Parathyroid adenoma (tissue), 2 donors: Measurements from ENCODE around the gene NREP.

Experiments
- H2AFZ ChIP-seq: fragments of 300-600 bp; sonication (generic); one replicate; pipeline ENCODE4 v1.7.0; 2017; ENCODE audit warnings: antibody characterized with exemption, mild to moderate bottlenecking
- H3K27ac ChIP-seq: fragments of 300-600 bp; sonication (generic); one replicate; pipeline ENCODE4 v1.7.0; 2017
- H3K27me3 ChIP-seq: fragments of 300-600 bp; sonication (generic); one replicate; pipeline ENCODE4 v1.7.0; 2017; ENCODE audit warnings: low read length; ENCODE audit not compliant: control insufficient read depth, insufficient read depth
- H3K36me3 ChIP-seq: fragments of 300-600 bp; sonication (generic); one replicate; pipeline ENCODE4 v1.7.0; 2017; ENCODE audit warnings: low read length; ENCODE audit not compliant: control insufficient read depth, insufficient read depth
- H3K4me1 ChIP-seq: fragments of 300-600 bp; sonication (generic); one replicate; pipeline ENCODE4 v1.7.0; 2017; ENCODE audit warnings: control low read depth
- H3K4me2 ChIP-seq: fragments of 300-600 bp; sonication (generic); one replicate; pipeline ENCODE4 v1.7.0; 2017; ENCODE audit warnings: low read length
- H3K4me3 ChIP-seq: fragments of 300-600 bp; sonication (generic); one replicate; pipeline ENCODE4 v1.7.0; 2017; ENCODE audit warnings: low read depth, low read length
- H3K79me2 ChIP-seq: fragments of 300-600 bp; sonication (generic); one replicate; pipeline ENCODE4 v1.7.0; 2017; ENCODE audit warnings: control low read depth
- H3K9ac ChIP-seq: fragments of 300-600 bp; sonication (generic); one replicate; pipeline ENCODE4 v1.7.0; 2017; ENCODE audit warnings: mild to moderate bottlenecking
- H3K9me3 ChIP-seq: fragments of 300-600 bp; sonication (generic); one replicate; pipeline ENCODE4 v1.7.0; 2017; ENCODE audit warnings: low read length; ENCODE audit not compliant: control insufficient read depth
- CTCF ChIP-seq: fragments of 300-600 bp; sonication (generic); IDR thresholded peaks from one replicate; pipeline ENCODE4 v1.7.0; 2017; ENCODE audit warnings: antibody characterized with exemption, mild to moderate bottlenecking
- donor health status: primary hyperparathyroidism.

NREP gene

GRCh38 chr5:111730659-111731382, 26.2 kb downstream of the NREP start:
- no peaks in the 10 kb centered on the region for H3K36me3 ChIP-seq
- no peaks in the 10 kb centered on the region for H3K9me3 ChIP-seq
- H3K79me2 ChIP-seq, result no peaks in the 10 kb centered on the region

GRCh38 chr5:111728941-111729340, 28.1 kb downstream of the NREP start:
- H3K27ac ChIP-seq, result no peak overlapping the region
- no peak for TF ChIP-seq CTCF
- H3K9ac ChIP-seq, result no peak overlapping the region
- H2AFZ ChIP-seq, result no peak overlapping the region
- H3K4me3 ChIP-seq, result no peak overlapping the region
- H3K79me2 ChIP-seq, result no peaks in the 10 kb centered on the region
- peaks cover 5% of the 10 kb centered on the region for H3K4me1 ChIP-seq
- H3K9me3 ChIP-seq, result no peaks in the 10 kb centered on the region
- no peak overlapping the region for H3K4me2 ChIP-seq
- no peaks in the 10 kb centered on the region for H3K36me3 ChIP-seq
- H3K27me3 ChIP-seq, result no peaks in the 10 kb centered on the region

More at GRCh38 chr5:111730659-111731382, 26.2 kb downstream of the NREP start:
- no peak for TF ChIP-seq CTCF
- Histone ChIP-seq H3K4me3 (no peak overlapping the region), H3K4me2 (peak overlapping the region; percentile 28), H3K27ac (no peak overlapping the region), H3K27me3 (no peaks in the 10 kb centered on the region), H3K4me1 (peaks cover 14% of the 10 kb centered on the region), H3K9ac (no peak overlapping the region), H2AFZ (peak overlapping the region; percentile 33)

- Histone ChIP-seq H3K4me2 (no peak overlapping the region), H3K4me3 (no peak overlapping the region), H3K27ac (no peak overlapping the region), H3K4me1 (peaks cover 4% of the 10 kb centered on the region), H3K9ac (no peak overlapping the region), H3K27me3 (no peaks in the 10 kb centered on the region), H2AFZ (no peak overlapping the region), H3K79me2 (no peaks in the 10 kb centered on the region), H3K9me3 (no peaks in the 10 kb centered on the region), H3K36me3 (no peaks in the 10 kb centered on the region)
- TF ChIP-seq CTCF, result no peak
These were observed 30.0 kb downstream of the NREP start for GRCh38 chr5:111726986-111727385.

GRCh38 chr5:111722140-111722539, 34.9 kb downstream of the NREP start:
- no peaks in the 10 kb centered on the region for H3K27me3 ChIP-seq
- no peak overlapping the region for H2AFZ ChIP-seq
- no peak overlapping the region for H3K27ac ChIP-seq
- H3K36me3 ChIP-seq, result no peaks in the 10 kb centered on the region
- H3K9ac ChIP-seq, result no peak overlapping the region
- no peak for TF ChIP-seq CTCF
- no peak overlapping the region for H3K4me3 ChIP-seq
- no peaks in the 10 kb centered on the region for H3K79me2 ChIP-seq
- H3K4me1 ChIP-seq, result no peaks in the 10 kb centered on the region
- no peak overlapping the region for H3K4me2 ChIP-seq
- H3K9me3 ChIP-seq, result no peaks in the 10 kb centered on the region

- Histone ChIP-seq H3K27ac (no peak overlapping the region), H3K36me3 (no peaks in the 10 kb centered on the region), H3K4me3 (no peak overlapping the region), H3K4me1 (no peaks in the 10 kb centered on the region), H3K4me2 (no peak overlapping the region), H3K27me3 (no peaks in the 10 kb centered on the region), H2AFZ (no peak overlapping the region), H3K79me2 (no peaks in the 10 kb centered on the region), H3K9me3 (no peaks in the 10 kb centered on the region), H3K9ac (no peak overlapping the region)
- TF ChIP-seq CTCF, result no peak
These were observed 36.6 kb downstream of the NREP start for GRCh38 chr5:111720333-111720890.
